A673 (cell line): ENCODE measurements around the gene AGO3. TPM values are rescaled to one million over a fixed set of nuclear protein-coding genes. Genes with fewer than 3 reads are reported as not detected.

Source experiments
- BruUV-seq: library from RNA; stranded (reverse); fragments of 400-500 nt; replicated peaks from 2 replicates; lab custom pipeline; 2021; lab: Mats Ljungman, UMichigan
- CTCF ChIA-PET: fragments of 300-600 bp; sonication (Branson Sonifier 250); formaldehyde crosslinking; loops from one replicate; lab custom pipeline; 2022; ENCODE audit warnings: antibody characterized with exemption; lab: Charles Lee
- POLR2A ChIA-PET: fragments of 300-600 bp; sonication (Branson Sonifier 250); formaldehyde crosslinking; loops from one replicate; lab custom pipeline; 2022; ENCODE audit warnings: antibody characterized with exemption; ENCODE audit not compliant: low non-redundant PET; lab: Charles Lee
- DNase-seq: peaks from one replicate; pipeline ENCODE4 v3.0.0-alpha.2; 2015; ENCODE audit warnings: low spot score
- H3K27ac ChIP-seq: fragments of 200-600 bp; sonication (generic); 2 replicates; pipeline ENCODE4 v1.5.1; 2016; ENCODE audit warnings: mixed run types, low read depth, mild to moderate bottlenecking, mixed read lengths, antibody characterized with exemption, low read length; ENCODE audit not compliant: poor library complexity, severe bottlenecking
- H3K27me3 ChIP-seq: fragments of 200-600 bp; sonication (generic); replicated peaks from 2 replicates; pipeline ENCODE4 v1.6.1; 2017; ENCODE audit warnings: mixed run types, low read depth, mild to moderate bottlenecking, mixed read lengths, antibody characterized with exemption, low read length; ENCODE audit not compliant: insufficient read depth, poor library complexity
- H3K36me3 ChIP-seq: fragments of 200-600 bp; sonication (generic); 2 replicates; pipeline ENCODE4 v1.6.1; 2016; ENCODE audit warnings: mixed run types, mild to moderate bottlenecking, mixed read lengths, antibody characterized with exemption, low read length; ENCODE audit not compliant: insufficient read depth, poor library complexity, severe bottlenecking
- H3K4me1 ChIP-seq: fragments of 200-600 bp; sonication (generic); 2 replicates; pipeline ENCODE4 v1.6.1; 2017; ENCODE audit warnings: mixed run types, mild to moderate bottlenecking, mixed read lengths, antibody characterized with exemption, low read length; ENCODE audit not compliant: insufficient read depth, poor library complexity, severe bottlenecking
- H3K4me3 ChIP-seq: fragments of 200-600 bp; sonication (generic); 2 replicates; pipeline ENCODE4 v1.5.1; 2016; ENCODE audit warnings: low read depth, mixed run types, mild to moderate bottlenecking, mixed read lengths, low read length; ENCODE audit not compliant: poor library complexity, severe bottlenecking
- H3K9me3 ChIP-seq: fragments of 200-600 bp; sonication (generic); 2 replicates; pipeline ENCODE4 v1.6.1; 2016; ENCODE audit warnings: mixed run types, low read depth, mild to moderate bottlenecking, mixed read lengths, antibody characterized with exemption, low read length; ENCODE audit not compliant: poor library complexity, severe bottlenecking
- CTCF ChIP-seq: fragments of 300-800, 200-600 bp; sonication (generic); conservative IDR thresholded peaks from 2 replicates; pipeline ENCODE4 v1.5.1; 2017; ENCODE audit warnings: low read depth, mild to moderate bottlenecking, antibody characterized with exemption, low read length, moderate library complexity, mixed read lengths
- EZH2 ChIP-seq: fragments of 200-600 bp; sonication (generic); IDR thresholded peaks from 2 replicates; pipeline ENCODE4 v1.6.1; 2017; ENCODE audit warnings: borderline replicate concordance, low read depth, mild to moderate bottlenecking, mixed read lengths, antibody characterized with exemption, low read length; ENCODE audit not compliant: poor library complexity, severe bottlenecking
- intact Hi-C: fragments of 100-400 bp; cut with micrococcal nuclease; formaldehyde crosslinking; loops from one replicate; pipeline ENCODE4 v1.10.0; 2022; ENCODE audit not compliant: unreplicated experiment
- total RNA-seq: library from RNA; stranded (reverse); gene quantifications from 2 replicates; pipeline ENCODE4 v1.2.3, GENCODE V29; 2021

AGO3 gene
- total RNA-seq, 1 experiment from 2014 or later: 44.2 TPM

GRCh38 chr1:35894656-35895055, 36.2 kb upstream of the AGO3 start:
- no peaks in the 10 kb centered on the region for H3K9me3 ChIP-seq
- intact Hi-C loops: no loop called here
- peaks cover 64% of the 10 kb centered on the region for H3K36me3 ChIP-seq
- no peak for TF ChIP-seq EZH2
- TF ChIP-seq CTCF: no peak
- ChIA-PET CTCF (no interaction called here), POLR2A (no interaction called here)
- no peaks in the 10 kb centered on the region for H3K4me1 ChIP-seq
- no peak for DNase-seq
- no TSS peak for BruUV-seq
- no peak overlapping the region for H3K4me3 ChIP-seq
- no peak overlapping the region for H3K27ac ChIP-seq
- no peaks in the 10 kb centered on the region for H3K27me3 ChIP-seq

GRCh38 chr1:35899941-35900340, 31.0 kb upstream of the AGO3 start:
- Histone ChIP-seq H3K27ac (no peak overlapping the region), H3K27me3 (no peaks in the 10 kb centered on the region), H3K4me1 (no peaks in the 10 kb centered on the region), H3K9me3 (no peaks in the 10 kb centered on the region), H3K4me3 (no peak overlapping the region), H3K36me3 (peaks cover 46% of the 10 kb centered on the region)
- TF ChIP-seq EZH2 (no peak), CTCF (0 out of 2 replicates have a peak, but pooled peaks have one; percentile 12)
- DNase-seq: no peak
- BruUV-seq: no TSS peak
- POLR2A ChIA-PET: no interaction called here
- intact Hi-C loops: no loop called here
- CTCF ChIA-PET: no interaction called here

GRCh38 chr1:35901235-35901634, 29.7 kb upstream of the AGO3 start:
- H3K27me3 ChIP-seq: no peaks in the 10 kb centered on the region
- intact Hi-C loops: no loop called here
- no peaks in the 10 kb centered on the region for H3K9me3 ChIP-seq
- BruUV-seq: no TSS peak
- no peaks in the 10 kb centered on the region for H3K4me1 ChIP-seq
- peaks cover 42% of the 10 kb centered on the region for H3K36me3 ChIP-seq
- ChIA-PET CTCF (no interaction called here), POLR2A (no interaction called here)
- no peak overlapping the region for H3K4me3 ChIP-seq
- no peak for DNase-seq
- no peak overlapping the region for H3K27ac ChIP-seq
- no peak for TF ChIP-seq EZH2
- no peak for TF ChIP-seq CTCF
